GM10847 (cell line): ENCODE data around the gene EVA1A.

Source experiments
- POLR2A ChIP-seq: IDR thresholded peaks from 2 replicates; pipeline ENCODE4 v1.6.1; 2011; ENCODE audit not compliant: insufficient read length; ENCODE audit errors: extremely low read depth

Gene EVA1A

GRCh38 chr2:75560768-75561565 is at the start of gene EVA1A:
TSS of gene EVA1A (minus strand) at chr2:75560939. CDS start at chr2:75518140, 42,799 bp downstream.
- no peak for TF ChIP-seq POLR2A

GRCh38 chr2:75609937-75610508 is 49.3 kb upstream of the EVA1A start:
- TF ChIP-seq POLR2A, result no peak

- TF ChIP-seq POLR2A, result no peak
Measured at GRCh38 chr2:75609334-75609689, 48.6 kb upstream of the EVA1A start.

GRCh38 chr2:75608684-75609333 is 48.1 kb upstream of the EVA1A start:
- no peak for TF ChIP-seq POLR2A

GRCh38 chr2:75607988-75608683 is 47.4 kb upstream of the EVA1A start:
- no peak for TF ChIP-seq POLR2A

GRCh38 chr2:75607400-75607798 is 46.7 kb upstream of the EVA1A start:
- no peak for TF ChIP-seq POLR2A

- no peak for TF ChIP-seq POLR2A
Measured at GRCh38 chr2:75606761-75607399, 46.1 kb upstream of the EVA1A start.

- TF ChIP-seq POLR2A, result no peak
Measured at GRCh38 chr2:75605770-75606529, 45.2 kb upstream of the EVA1A start.

- TF ChIP-seq POLR2A, result no peak
Measured at GRCh38 chr2:75604484-75604883, 43.7 kb upstream of the EVA1A start.

- no peak for TF ChIP-seq POLR2A
Measured at GRCh38 chr2:75603477-75603876, 42.7 kb upstream of the EVA1A start.

- TF ChIP-seq POLR2A, result no peak
Measured at GRCh38 chr2:75602724-75603342, 42.1 kb upstream of the EVA1A start.

GRCh38 chr2:75600461-75601011 is 39.8 kb upstream of the EVA1A start:
- no peak for TF ChIP-seq POLR2A

GRCh38 chr2:75598589-75599155 is 37.9 kb upstream of the EVA1A start:
- no peak for TF ChIP-seq POLR2A
